ENCODE measurements around the gene JMJD6.
A peak's percentile ranks its signal among the peaks of the same experiment; 100 is the strongest.
"Not testable (repeated sequence)": the region's sequence is repeated elsewhere in the genome, so short reads cannot be mapped to it uniquely, and the experiment has no call there.

JMJD6 gene

GRCh38 chr17:76726231-76726775 lies at the start of gene JMJD6:
Gene JMJD6, minus strand, starts transcription at chr17:76726606. Its CDS starts 131 bp downstream, at chr17:76726475.
- peak; percentile 97 to 98 (median 98) for DNase-seq

GRCh38 chr17:76775021-76775600 lies 48.7 kb upstream of the JMJD6 start:
- no peak for DNase-seq

- peak; percentile 62 to 75 (median 68) for DNase-seq
Observed at GRCh38 chr17:76772842-76773525, 46.6 kb upstream of the JMJD6 start.

- DNase-seq, result no peak
Observed at GRCh38 chr17:76758570-76758969, 32.2 kb upstream of the JMJD6 start.

GRCh38 chr17:76757256-76757655 lies 30.9 kb upstream of the JMJD6 start:
- DNase-seq, result no peak

GRCh38 chr17:76755285-76755684 lies 28.9 kb upstream of the JMJD6 start:
- no peak for DNase-seq

GRCh38 chr17:76753061-76753961 lies 26.9 kb upstream of the JMJD6 start:
- no peak for DNase-seq

- no peak for DNase-seq
Observed at GRCh38 chr17:76752006-76752405, 25.6 kb upstream of the JMJD6 start.

- DNase-seq, result no peak
Observed at GRCh38 chr17:76751416-76751993, 25.1 kb upstream of the JMJD6 start.

GRCh38 chr17:76748657-76749056 lies 22.3 kb upstream of the JMJD6 start:
- DNase-seq, result no peak

- DNase-seq, result no peak
Observed at GRCh38 chr17:76747716-76748363, 21.4 kb upstream of the JMJD6 start.

GRCh38 chr17:76745785-76746184 lies 19.4 kb upstream of the JMJD6 start:
- DNase-seq, result not testable (repeated sequence)

- no peak for DNase-seq
Observed at GRCh38 chr17:76744747-76745146, 18.3 kb upstream of the JMJD6 start.

- DNase-seq, result peak in 2 of 3 donors; percentile 17 to 48
Observed at GRCh38 chr17:76742958-76743357, 16.6 kb upstream of the JMJD6 start.

GRCh38 chr17:76740329-76741118 lies 14.1 kb upstream of the JMJD6 start:
- DNase-seq, result no peak

- not testable (repeated sequence) for DNase-seq
Observed at GRCh38 chr17:76739568-76740115, 13.2 kb upstream of the JMJD6 start.

- peak in 1 of 3 donors; percentile 33 for DNase-seq
Observed at GRCh38 chr17:76738468-76738850, 12.1 kb upstream of the JMJD6 start.

GRCh38 chr17:76737676-76738467 lies 11.5 kb upstream of the JMJD6 start, which contains the start of gene MFSD11:
Gene MFSD11, plus strand, starts transcription at chr17:76738119. Its CDS starts 234 bp downstream, at chr17:76738353.
- DNase-seq, result peak; percentile 94 to 97 (median 95)

- peak; percentile 99 to 100 (median 100) for DNase-seq
Observed at GRCh38 chr17:76737082-76737675, 10.8 kb upstream of the JMJD6 start, which contains the start of gene SRSF2. Gene SRSF2, minus strand, starts transcription at chr17:76737331. Its CDS starts 171 bp downstream, at chr17:76737160.
